IPS DF 6.9 (cell line): Measurements from ENCODE around the gene TMEM222.

Source experiments
- DNase-seq: peaks from one replicate; pipeline ENCODE4 v3.0.0-alpha.2; 2013; ENCODE audit warnings: low read depth, low spot score
- H3K27ac ChIP-seq: one replicate; pipeline ENCODE4 v1.5.1; 2013; ENCODE audit warnings: low read length, control low read depth
- H3K27me3 ChIP-seq: 2 replicates; pipeline ENCODE4 v1.6.1; 2013; ENCODE audit warnings: mild to moderate bottlenecking, low read length; ENCODE audit not compliant: control insufficient read depth, insufficient read depth
- H3K36me3 ChIP-seq: 2 replicates; pipeline ENCODE4 v1.6.1; 2013; ENCODE audit warnings: low read length; ENCODE audit not compliant: control insufficient read depth, insufficient read depth
- H3K4me1 ChIP-seq: 2 replicates; pipeline ENCODE4 v1.6.1; 2013; ENCODE audit warnings: low read length; ENCODE audit not compliant: control insufficient read depth, insufficient read depth
- H3K4me3 ChIP-seq: 2 replicates; pipeline ENCODE4 v1.5.1; 2013; ENCODE audit warnings: mild to moderate bottlenecking, low read length
- H3K9me3 ChIP-seq: 2 replicates; pipeline ENCODE4 v1.6.1; 2013; ENCODE audit warnings: low read length, inconsistent platforms; ENCODE audit not compliant: control insufficient read depth, insufficient read depth
- WGBS: extraction: QIAGEN DNeasy Blood & Tissue Kit; methylation state at CpG from one replicate; pipeline ENCODE4 v1.1.7; 2013; ENCODE audit warnings: mixed read lengths, missing lambda C conversion rate; ENCODE audit not compliant: insufficient read length, insufficient coverage; 5-methylcytosine and 5-hydroxymethylcytosine counted together

TMEM222 gene

GRCh38 chr1:27368869-27369582, 47.1 kb downstream of the TMEM222 start:
- Histone ChIP-seq H3K27me3 (no peaks in the 10 kb centered on the region), H3K27ac (no peak overlapping the region), H3K36me3 (no peaks in the 10 kb centered on the region), H3K4me3 (no peak overlapping the region), H3K4me1 (peaks cover 6% of the 10 kb centered on the region; the same call in 1 of the 2 replicates), H3K9me3 (no peaks in the 10 kb centered on the region)
- no CpG with 5 or more reads among the region's 13 CpGs for WGBS
- DNase-seq = no peak

DNA sequence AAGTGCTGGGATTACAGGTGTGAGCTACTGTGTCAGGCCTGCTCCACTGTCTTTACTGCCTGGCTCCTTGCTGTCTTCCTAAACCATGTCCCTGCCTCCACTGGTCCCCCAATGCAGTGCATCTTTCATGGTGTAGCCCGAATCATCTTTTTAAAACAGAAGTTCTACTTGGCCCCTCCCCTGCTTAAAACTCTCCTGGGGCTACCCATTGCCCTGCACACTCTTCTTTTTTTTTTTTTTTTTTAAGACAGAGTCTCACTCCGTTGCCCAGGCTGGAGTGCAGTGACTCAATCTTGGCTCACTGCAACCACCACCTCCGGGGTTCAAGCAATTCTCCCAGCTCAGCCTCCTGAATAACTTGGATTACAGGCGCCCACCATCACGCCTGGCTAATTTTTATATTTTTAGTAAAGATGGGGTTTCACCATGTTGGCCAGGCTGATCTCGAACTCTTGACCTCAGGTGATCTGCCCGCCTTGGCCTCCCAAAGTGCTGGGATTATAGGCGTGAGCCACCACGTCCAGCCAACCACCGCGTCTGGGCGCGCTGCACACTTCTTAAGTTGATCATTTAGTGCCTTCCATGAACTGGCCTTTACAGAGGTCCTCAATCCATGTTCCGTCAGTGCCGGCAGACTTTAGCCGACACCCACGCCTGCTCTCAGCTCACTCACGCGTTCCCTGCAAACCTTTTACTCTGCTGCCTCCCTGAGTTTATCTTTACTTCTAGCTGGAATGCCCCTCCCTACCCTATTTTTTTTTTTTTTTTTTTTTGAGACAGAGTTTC, 50.3 kb downstream of the TMEM222 start:
- H3K27me3 ChIP-seq = no peaks in the 10 kb centered on the region
- no peak overlapping the region for H3K4me3 ChIP-seq
- no peak for DNase-seq
- H3K9me3 ChIP-seq = no peaks in the 10 kb centered on the region
- no CpG with 5 or more reads among the region's 19 CpGs for WGBS
- no peak overlapping the region for H3K27ac ChIP-seq
- no peaks in the 10 kb centered on the region for H3K4me1 ChIP-seq
- no peaks in the 10 kb centered on the region for H3K36me3 ChIP-seq

DNA sequence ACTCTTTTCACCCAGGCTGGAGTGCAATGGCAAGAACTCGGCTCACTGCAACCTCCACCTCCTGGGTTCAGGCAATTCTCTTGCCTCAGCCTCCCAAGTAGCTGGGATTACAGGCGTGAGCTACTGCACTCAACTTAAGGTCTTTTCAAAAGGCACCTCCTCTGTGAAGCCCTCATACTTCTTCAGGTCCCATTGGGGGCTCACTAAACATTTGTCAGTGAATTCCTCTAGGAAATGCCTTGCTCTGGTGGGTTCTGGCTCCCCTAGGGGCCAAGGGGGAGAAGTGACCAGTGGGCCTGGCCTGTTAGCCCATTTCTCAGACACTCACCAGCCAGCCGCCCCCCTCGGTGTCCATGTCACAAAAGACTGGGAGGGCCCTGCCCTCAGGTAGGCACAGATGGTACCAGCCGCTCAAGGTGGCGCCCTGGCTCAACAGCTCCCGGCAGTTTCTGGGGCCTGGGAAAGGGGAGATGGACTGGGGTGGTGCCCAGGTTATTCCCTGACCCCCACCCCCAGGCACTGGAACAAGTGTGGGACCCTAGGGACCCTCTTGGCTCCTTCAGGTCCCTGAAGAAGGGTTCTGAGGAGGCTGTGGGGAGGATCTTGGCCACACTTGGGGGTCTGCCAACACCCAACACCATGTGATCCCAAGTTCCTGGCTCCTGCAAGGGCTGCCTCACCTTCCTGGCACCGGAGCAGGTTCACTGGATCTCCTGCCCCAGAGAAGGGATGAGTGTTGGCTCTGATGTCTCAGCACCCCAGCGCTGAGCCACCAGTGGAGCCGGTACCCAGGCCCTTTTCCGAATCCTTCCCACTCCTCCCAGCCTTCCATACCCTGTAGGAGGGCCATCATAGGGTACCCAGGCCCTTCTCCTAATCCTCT, 51.1 kb downstream of the TMEM222 start:
- no peak overlapping the region for H3K27ac ChIP-seq
- H3K27me3 ChIP-seq = no peaks in the 10 kb centered on the region
- no peak overlapping the region for H3K4me3 ChIP-seq
- H3K4me1 ChIP-seq = no peaks in the 10 kb centered on the region; the same call in 1 of the 2 replicates
- no peaks in the 10 kb centered on the region for H3K36me3 ChIP-seq
- no CpG with 5 or more reads among the region's 11 CpGs for WGBS
- DNase-seq = no peak
- no peaks in the 10 kb centered on the region for H3K9me3 ChIP-seq

GRCh38 chr1:27374362-27375086, 52.6 kb downstream of the TMEM222 start, which contains the start of gene FCN3:
FCN3 (minus strand) TSS chr1:27374824; CDS start chr1:27374818, 6 bp downstream.
- H3K4me1 ChIP-seq = no peaks in the 10 kb centered on the region; the same call in 1 of the 2 replicates
- no peaks in the 10 kb centered on the region for H3K9me3 ChIP-seq
- WGBS = no CpG with 5 or more reads among the region's 4 CpGs
- H3K27me3 ChIP-seq = no peaks in the 10 kb centered on the region
- no peaks in the 10 kb centered on the region for H3K36me3 ChIP-seq
- H3K4me3 ChIP-seq = no peak within 1 kb of the TSS
- DNase-seq = no peak
- no peak within 1 kb of the TSS for H3K27ac ChIP-seq

DNA sequence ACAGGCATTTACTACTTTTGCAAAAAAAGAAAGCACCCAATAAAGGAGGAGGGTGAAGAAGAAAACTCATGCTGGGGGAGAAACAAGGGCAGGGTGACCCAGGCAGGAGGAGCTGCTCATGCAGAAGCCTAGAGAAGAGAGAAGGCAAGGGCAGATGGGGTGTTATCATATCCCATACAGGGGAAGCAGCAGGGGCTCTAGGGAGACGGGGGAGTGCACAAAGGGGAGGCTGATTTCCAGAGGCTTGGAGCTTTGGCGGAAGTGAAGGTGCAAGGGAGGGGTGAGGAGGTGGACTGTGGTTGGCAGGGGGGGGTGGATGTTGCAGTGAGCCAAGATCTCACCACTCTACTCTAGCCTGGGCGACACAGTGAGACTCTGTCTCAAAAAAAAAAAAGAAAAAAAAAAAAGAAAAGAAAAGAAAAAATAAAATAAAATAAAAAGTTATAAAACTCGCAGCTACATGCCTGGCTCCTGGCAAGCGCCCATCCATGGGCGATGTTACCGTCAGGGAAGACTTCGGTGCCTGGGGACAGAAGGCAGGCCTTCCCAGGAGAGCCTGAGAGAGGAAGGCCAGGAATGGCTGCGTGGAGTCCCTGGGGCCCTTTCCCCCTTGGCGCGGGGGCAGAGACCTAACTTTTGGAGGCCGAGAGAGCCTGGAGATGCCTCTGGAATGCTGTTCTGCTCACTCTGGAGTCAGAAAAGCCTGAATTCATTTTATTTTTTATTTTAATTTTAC, 56.0 kb downstream of the TMEM222 start:
- WGBS = no CpG with 5 or more reads among the region's 12 CpGs
- DNase-seq = no peak
- Histone ChIP-seq H3K27ac (no peak overlapping the region), H3K4me3 (no peak overlapping the region), H3K4me1 (peaks cover 3% of the 10 kb centered on the region; the same call in 1 of the 2 replicates), H3K9me3 (no peaks in the 10 kb centered on the region), H3K27me3 (no peaks in the 10 kb centered on the region), H3K36me3 (no peaks in the 10 kb centered on the region)

GRCh38 chr1:27379564-27380122, 57.7 kb downstream of the TMEM222 start:
- peaks cover 3% of the 10 kb centered on the region; the same call in 1 of the 2 replicates for H3K4me1 ChIP-seq
- WGBS = no CpG with 5 or more reads among the region's 11 CpGs
- no peak overlapping the region for H3K4me3 ChIP-seq
- DNase-seq = no peak
- no peaks in the 10 kb centered on the region for H3K36me3 ChIP-seq
- no peaks in the 10 kb centered on the region for H3K27me3 ChIP-seq
- H3K9me3 ChIP-seq = no peaks in the 10 kb centered on the region
- no peak overlapping the region for H3K27ac ChIP-seq

DNA sequence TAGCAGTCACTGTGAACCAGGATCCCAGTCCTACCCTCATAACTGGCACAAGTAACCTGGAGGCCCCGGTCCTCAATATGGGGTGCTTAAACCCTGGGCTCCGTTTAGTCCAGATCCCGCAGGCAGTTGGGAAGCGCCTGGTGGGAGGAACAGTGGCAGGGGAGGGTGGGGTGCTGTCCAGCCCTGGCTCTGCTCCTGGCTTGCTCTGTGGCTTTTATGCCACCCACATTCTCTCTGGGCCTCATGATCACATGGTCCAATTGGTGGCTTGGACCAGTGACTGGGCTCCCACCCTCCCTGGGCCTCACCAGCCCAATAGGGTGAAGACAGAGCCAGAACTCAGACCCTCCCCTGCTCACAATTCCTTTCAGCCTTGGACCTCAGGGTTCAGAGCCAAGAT, 58.3 kb downstream of the TMEM222 start:
- no peak for DNase-seq
- no peak overlapping the region for H3K27ac ChIP-seq
- peaks cover 3% of the 10 kb centered on the region; the same call in 1 of the 2 replicates for H3K4me1 ChIP-seq
- WGBS = no CpG with 5 or more reads among the region's 4 CpGs
- no peak overlapping the region for H3K4me3 ChIP-seq
- H3K27me3 ChIP-seq = no peaks in the 10 kb centered on the region
- H3K9me3 ChIP-seq = no peaks in the 10 kb centered on the region
- no peaks in the 10 kb centered on the region for H3K36me3 ChIP-seq

- no CpG with 5 or more reads among the region's 12 CpGs for WGBS
- Histone ChIP-seq H3K9me3 (no peaks in the 10 kb centered on the region), H3K4me3 (no peak overlapping the region), H3K27ac (no peak overlapping the region), H3K4me1 (peaks cover 3% of the 10 kb centered on the region; the same call in 1 of the 2 replicates), H3K27me3 (no peaks in the 10 kb centered on the region), H3K36me3 (no peaks in the 10 kb centered on the region)
- DNase-seq = no peak
Measured at GRCh38 chr1:27380766-27381733, 59.1 kb downstream of the TMEM222 start.
